ENCODE results near the gene PRKN.
"Not testable (repeated sequence)": the region's sequence is repeated elsewhere in the genome, so short reads cannot be mapped to it uniquely, and the experiment has no call there.

PRKN gene

GRCh38 chr6:161313940-161314509 is 1413.5 kb downstream of the PRKN start:
- no peaks in the 10 kb centered on the region for H3K79me2 ChIP-seq (ENCODE audit: insufficient read depth, low read depth)
- H3K36me3 ChIP-seq (ENCODE audit: insufficient read depth): no peaks in the 10 kb centered on the region
- no peak overlapping the region for H3K9ac ChIP-seq
- no peak overlapping the region for H3K27ac ChIP-seq
- TF ChIP-seq CTCF (conservative IDR thresholded peaks at IDR 0.05; ENCODE audit: low read depth, low read length): no peak
- H4K20me1 ChIP-seq (ENCODE audit: insufficient read depth): no peaks in the 10 kb centered on the region
- H3K27me3 ChIP-seq (ENCODE audit: insufficient read depth, low read depth): no peaks in the 10 kb centered on the region
- H3K4me3 ChIP-seq (IDR thresholded peaks at IDR 0.05; ENCODE audit: insufficient read depth, low read depth, low read length): no peak overlapping the region
- no peak overlapping the region for H3K4me2 ChIP-seq
- H2AFZ ChIP-seq (ENCODE audit: low read depth): no peak overlapping the region
- no peaks in the 10 kb centered on the region for H3K4me1 ChIP-seq (ENCODE audit: low read depth, poor library complexity, severe bottlenecking)

DNA sequence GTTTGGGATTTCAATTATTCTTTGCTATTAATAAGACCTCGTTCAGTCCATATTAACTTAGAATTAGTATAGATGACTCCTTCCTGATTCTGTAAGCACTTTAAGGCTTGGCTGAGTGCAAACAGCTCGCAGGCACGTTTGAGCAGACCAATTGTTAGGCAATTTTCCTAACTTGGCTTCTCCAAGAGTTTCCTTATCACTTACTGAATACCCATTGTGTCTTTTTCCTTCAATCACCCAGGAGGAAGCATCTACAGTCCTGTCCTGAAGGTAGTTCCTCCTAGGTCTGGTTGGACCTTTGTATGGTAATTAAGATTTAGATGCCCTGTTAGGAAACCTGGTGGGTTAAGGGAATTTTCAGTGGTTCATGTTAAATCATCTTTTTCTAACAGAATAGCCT is 1414.1 kb downstream of the PRKN start:
- not testable (repeated sequence) for H2AFZ ChIP-seq (ENCODE audit: low read depth); H3K79me2 ChIP-seq (ENCODE audit: insufficient read depth, low read depth); H3K4me1 ChIP-seq (ENCODE audit: low read depth, poor library complexity, severe bottlenecking); H3K9ac ChIP-seq; H3K27ac ChIP-seq; H3K4me3 ChIP-seq (IDR thresholded peaks at IDR 0.05; ENCODE audit: insufficient read depth, low read depth, low read length); H3K36me3 ChIP-seq (ENCODE audit: insufficient read depth); H3K4me2 ChIP-seq; H3K27me3 ChIP-seq (ENCODE audit: insufficient read depth, low read depth); H4K20me1 ChIP-seq (ENCODE audit: insufficient read depth)

DNA sequence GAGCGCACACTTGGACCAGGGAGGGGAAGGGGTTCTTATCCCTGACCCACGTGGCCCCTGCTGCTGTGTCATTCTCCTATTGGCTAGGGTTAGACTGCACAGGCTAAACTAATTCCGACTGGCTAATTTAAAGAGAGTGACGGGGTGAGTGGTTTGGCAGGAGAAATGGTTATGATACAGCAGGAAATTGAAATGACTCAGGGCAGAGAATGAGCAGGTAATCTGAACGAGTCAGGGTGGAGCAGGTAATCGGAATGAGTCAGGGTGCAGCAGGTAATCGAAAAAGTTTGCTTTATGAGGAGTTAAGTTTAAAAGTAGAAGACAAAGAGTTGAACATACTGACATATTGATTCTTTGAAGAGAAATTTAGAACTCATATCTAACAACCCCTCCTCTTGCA is 1417.8 kb downstream of the PRKN start:
- not testable (repeated sequence) for H3K4me2 ChIP-seq; H3K4me1 ChIP-seq (ENCODE audit: low read depth, poor library complexity, severe bottlenecking); H2AFZ ChIP-seq (ENCODE audit: low read depth); H3K36me3 ChIP-seq (ENCODE audit: insufficient read depth); H3K79me2 ChIP-seq (ENCODE audit: insufficient read depth, low read depth); H3K9ac ChIP-seq; H3K27me3 ChIP-seq (ENCODE audit: insufficient read depth, low read depth); H3K4me3 ChIP-seq (IDR thresholded peaks at IDR 0.05; ENCODE audit: insufficient read depth, low read depth, low read length); H4K20me1 ChIP-seq (ENCODE audit: insufficient read depth); H3K27ac ChIP-seq

- Histone ChIP-seq H3K79me2 (ENCODE audit: insufficient read depth, low read depth) (no peaks in the 10 kb centered on the region), H3K4me3 (IDR thresholded peaks at IDR 0.05; ENCODE audit: insufficient read depth, low read depth, low read length) (no peak overlapping the region), H3K4me1 (ENCODE audit: low read depth, poor library complexity, severe bottlenecking) (no peaks in the 10 kb centered on the region), H3K27me3 (ENCODE audit: insufficient read depth, low read depth) (no peaks in the 10 kb centered on the region), H3K36me3 (ENCODE audit: insufficient read depth) (no peaks in the 10 kb centered on the region), H3K27ac (no peak overlapping the region), H3K9ac (no peak overlapping the region), H3K4me2 (no peak overlapping the region), H4K20me1 (ENCODE audit: insufficient read depth) (no peaks in the 10 kb centered on the region), H2AFZ (ENCODE audit: low read depth) (no peak overlapping the region)
- TF ChIP-seq CTCF (conservative IDR thresholded peaks at IDR 0.05; ENCODE audit: low read depth, low read length): no peak
These were observed 1419.4 kb downstream of the PRKN start for GRCh38 chr6:161308075-161308655.

GRCh38 chr6:161305860-161306259 is 1421.7 kb downstream of the PRKN start:
- Histone ChIP-seq H3K27ac (no peak overlapping the region), H4K20me1 (ENCODE audit: insufficient read depth) (no peaks in the 10 kb centered on the region), H3K4me1 (ENCODE audit: low read depth, poor library complexity, severe bottlenecking) (no peaks in the 10 kb centered on the region), H3K4me2 (no peak overlapping the region), H3K27me3 (ENCODE audit: insufficient read depth, low read depth) (no peaks in the 10 kb centered on the region), H3K36me3 (ENCODE audit: insufficient read depth) (no peaks in the 10 kb centered on the region), H3K4me3 (IDR thresholded peaks at IDR 0.05; ENCODE audit: insufficient read depth, low read depth, low read length) (no peak overlapping the region), H2AFZ (ENCODE audit: low read depth) (no peak overlapping the region), H3K9ac (no peak overlapping the region), H3K79me2 (ENCODE audit: insufficient read depth, low read depth) (no peaks in the 10 kb centered on the region)
- no peak for TF ChIP-seq CTCF (conservative IDR thresholded peaks at IDR 0.05; ENCODE audit: low read depth, low read length)
